Spleen (tissue), 7 donors: ENCODE data around the gene HSPA12B.

Experiments
- POLR2A ChIP-seq, 3 donors: fragments of 450-650 bp; IDR thresholded peaks; one replicate each; pipeline ENCODE4 v1.5.1; 2017; ENCODE audit warnings: antibody characterized with exemption in 3 of 3, mild to moderate bottlenecking in 1 of 3
- POLR2AphosphoS5 ChIP-seq, 3 donors: sonication (generic); formaldehyde crosslinking; IDR thresholded peaks; one replicate each; pipeline ENCODE4 v1.5.1; 2017; ENCODE audit warnings: antibody characterized with exemption in 3 of 3
- TF ChIP-seq, protein P1 (sequence below), 11 experiments: fragments of 200-600 bp in 7 of 11; fragments of 450-650 bp in 4 of 11; sonication (generic) in 4 of 11; IDR thresholded peaks in 8 of 11; conservative IDR thresholded peaks in 3 of 11; 1 replicate in 7 of 11; 2 replicates in 4 of 11; pipeline versions ENCODE4 v1.4.0 to v1.8.0; 2016 to 2021; ENCODE audit warnings: antibody characterized with exemption in 11 of 11, inconsistent platforms in 4 of 11, mild to moderate bottlenecking in 1 of 11
- donor health status: DM: no; HTN: no; CAD: no; lungs with moderate emphysema.
- donor health status: DM: no; HTN: no; CAD: no.
- donor health status: DM: no; HTN: no; CAD: no.

GRCh38 chr20:3744037-3744436, 11.6 kb downstream of the HSPA12B start:
- no peak for TF ChIP-seq POLR2A (IDR thresholded peaks at IDR 0.05)
- TF ChIP-seq POLR2AphosphoS5 (IDR thresholded peaks at IDR 0.05): no peak
- TF ChIP-seq, protein P1, sequence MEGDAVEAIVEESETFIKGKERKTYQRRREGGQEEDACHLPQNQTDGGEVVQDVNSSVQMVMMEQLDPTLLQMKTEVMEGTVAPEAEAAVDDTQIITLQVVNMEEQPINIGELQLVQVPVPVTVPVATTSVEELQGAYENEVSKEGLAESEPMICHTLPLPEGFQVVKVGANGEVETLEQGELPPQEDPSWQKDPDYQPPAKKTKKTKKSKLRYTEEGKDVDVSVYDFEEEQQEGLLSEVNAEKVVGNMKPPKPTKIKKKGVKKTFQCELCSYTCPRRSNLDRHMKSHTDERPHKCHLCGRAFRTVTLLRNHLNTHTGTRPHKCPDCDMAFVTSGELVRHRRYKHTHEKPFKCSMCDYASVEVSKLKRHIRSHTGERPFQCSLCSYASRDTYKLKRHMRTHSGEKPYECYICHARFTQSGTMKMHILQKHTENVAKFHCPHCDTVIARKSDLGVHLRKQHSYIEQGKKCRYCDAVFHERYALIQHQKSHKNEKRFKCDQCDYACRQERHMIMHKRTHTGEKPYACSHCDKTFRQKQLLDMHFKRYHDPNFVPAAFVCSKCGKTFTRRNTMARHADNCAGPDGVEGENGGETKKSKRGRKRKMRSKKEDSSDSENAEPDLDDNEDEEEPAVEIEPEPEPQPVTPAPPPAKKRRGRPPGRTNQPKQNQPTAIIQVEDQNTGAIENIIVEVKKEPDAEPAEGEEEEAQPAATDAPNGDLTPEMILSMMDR (IDR thresholded peaks at IDR 0.05 in 8 of 11, conservative IDR thresholded peaks at IDR 0.05 in 3 of 11): no peak
